H1 (cell line): Measurements from ENCODE around the gene MIS18BP1. TPM values are rescaled to one million over a fixed set of nuclear protein-coding genes. Genes with fewer than 3 reads are reported as not detected.

Experiments used
- CTCF ChIA-PET: fragments of 300-600 bp; sonication (Branson Sonifier 250); formaldehyde crosslinking; loops from one replicate; lab custom pipeline; 2021; ENCODE audit not compliant: partially characterized antibody; lab: Charles Lee
- POLR2A ChIA-PET: fragments of 300-600 bp; sonication (Branson Sonifier 250); formaldehyde crosslinking; loops from one replicate; lab custom pipeline; 2021; ENCODE audit warnings: inconsistent platforms; ENCODE audit not compliant: partially characterized antibody; lab: Charles Lee
- DNase-seq, 2 experiments: peaks; one replicate each; pipeline versions ENCODE4 v3.0.0 to v3.0.0-alpha.2; 2010 to 2022; ENCODE audit warnings: low spot score in 2 of 2, low read depth in 1 of 2, mixed read lengths in 1 of 2
- FAIRE-seq: peaks from 2 replicates; lab custom pipeline; 2011; peaks lifted over from hg19 to GRCh38; lab: Jason Lieb, UNC
- H2AFZ ChIP-seq: 2 replicates; pipeline ENCODE4 v1.8.1; 2012; ENCODE audit warnings: low read length, inconsistent platforms
- H2AK5ac ChIP-seq: 2 replicates; pipeline ENCODE4 v1.6.1; 2013; ENCODE audit warnings: low read depth, low read length
- H2BK120ac ChIP-seq: replicated peaks from 2 replicates; pipeline ENCODE3; 2013; ENCODE audit warnings: low read depth, low read length, inconsistent platforms
- H2BK12ac ChIP-seq: 2 replicates; pipeline ENCODE4 v1.6.1; 2013; ENCODE audit warnings: low read depth, low read length
- H2BK15ac ChIP-seq: 2 replicates; pipeline ENCODE4 v1.6.1; 2013; ENCODE audit warnings: low read length
- H2BK20ac ChIP-seq: 2 replicates; pipeline ENCODE4 v1.6.1; 2013; ENCODE audit warnings: low read length
- H2BK5ac ChIP-seq: 2 replicates; pipeline ENCODE4 v1.6.1; 2013; ENCODE audit warnings: low read depth, low read length
- H3K14ac ChIP-seq: 2 replicates; pipeline ENCODE4 v1.6.1; 2013; ENCODE audit warnings: inconsistent platforms; ENCODE audit not compliant: insufficient read length
- H3K18ac ChIP-seq: 2 replicates; pipeline ENCODE4 v1.6.1; 2013; ENCODE audit warnings: low read length; ENCODE audit errors: extremely low read depth
- H3K23ac ChIP-seq: 2 replicates; pipeline ENCODE4 v1.6.1; 2013; ENCODE audit warnings: inconsistent platforms; ENCODE audit not compliant: insufficient read length
- H3K23me2 ChIP-seq: 2 replicates; pipeline ENCODE4 v1.6.1; 2013; ENCODE audit warnings: low read depth, low read length
- H3K27ac ChIP-seq: 2 replicates; pipeline ENCODE4 v1.6.1; 2011; ENCODE audit warnings: low read depth, low read length, inconsistent platforms
- H3K27me3 ChIP-seq, 4 experiments: replicated peaks in 1 of 4; 1 replicate in 1 of 4; 2 replicates in 3 of 4; pipeline versions ENCODE4 v1.6.1 to v1.8.1; 2011 to 2013; ENCODE audit warnings: low read length in 3 of 4, mild to moderate bottlenecking in 3 of 4, inconsistent platforms in 2 of 4, mixed read lengths in 2 of 4, moderate library complexity in 1 of 4; ENCODE audit not compliant: control insufficient read depth in 3 of 4, insufficient read depth in 3 of 4; ENCODE audit errors: extremely low read depth in 1 of 4
- H3K36me3 ChIP-seq, 4 experiments: 2 replicates each; pipeline versions ENCODE4 v1.6.1 to v1.8.1; 2011 to 2013; ENCODE audit warnings: mild to moderate bottlenecking in 4 of 4, low read length in 3 of 4, moderate library complexity in 2 of 4, control low read depth in 1 of 4, inconsistent platforms in 1 of 4; ENCODE audit not compliant: insufficient read depth in 4 of 4, control insufficient read depth in 2 of 4
- H3K4ac ChIP-seq: replicated peaks from 2 replicates; pipeline ENCODE3; 2013; ENCODE audit warnings: low read length, low read depth, mixed read lengths, inconsistent platforms; ENCODE audit not compliant: insufficient read length
- H3K4me1 ChIP-seq, 4 experiments: replicated peaks in 1 of 4; 1 replicate in 1 of 4; 2 replicates in 3 of 4; pipeline versions ENCODE4 v1.6.1 to v1.8.1; 2011 to 2013; ENCODE audit warnings: low read length in 3 of 4, inconsistent platforms in 2 of 4, mixed read lengths in 1 of 4; ENCODE audit not compliant: insufficient read depth in 4 of 4, control insufficient read depth in 3 of 4
- H3K4me2 ChIP-seq, 2 experiments: 2 replicates each; pipeline versions ENCODE4 v1.6.1 to v1.8.1; 2011 to 2013; ENCODE audit warnings: low read depth in 2 of 2, low read length in 2 of 2, control low read depth in 1 of 2, inconsistent platforms in 1 of 2, mild to moderate bottlenecking in 1 of 2; ENCODE audit not compliant: insufficient read depth in 1 of 2
- H3K4me3 ChIP-seq, 4 experiments: fragments of 200-600, 300-600 bp in 1 of 4; sonication (generic), shearing (Covaris generic), sonication (Bioruptor Twin) in 1 of 4; 2 replicates each; pipeline versions ENCODE4 v1.5.1 to v1.8.1; 2011 to 2016; ENCODE audit warnings: low read length in 4 of 4, low read depth in 3 of 4, control low read depth in 2 of 4, inconsistent platforms in 2 of 4, mild to moderate bottlenecking in 2 of 4, mixed read lengths in 1 of 4, moderate library complexity in 1 of 4; ENCODE audit not compliant: insufficient read depth in 2 of 4; ENCODE audit errors: extremely low read depth in 1 of 4
- H3K56ac ChIP-seq: replicated peaks from 2 replicates; pipeline ENCODE3; 2013; ENCODE audit warnings: low read depth, mild to moderate bottlenecking, mixed read lengths, low read length, inconsistent platforms; ENCODE audit not compliant: insufficient read length
- H3K79me1 ChIP-seq: 2 replicates; pipeline ENCODE4 v1.6.1; 2013; ENCODE audit warnings: low read depth, low read length, control low read depth
- H3K79me2 ChIP-seq, 2 experiments: 2 replicates each; pipeline versions ENCODE4 v1.6.1 to v1.8.1; 2012 to 2013; ENCODE audit warnings: low read length in 2 of 2, mild to moderate bottlenecking in 2 of 2, inconsistent platforms in 1 of 2; ENCODE audit not compliant: insufficient read depth in 2 of 2, control insufficient read depth in 1 of 2
- H3K9ac ChIP-seq, 4 experiments: replicated peaks in 1 of 4; 1 replicate in 1 of 4; 2 replicates in 3 of 4; pipeline versions ENCODE4 v1.6.1 to v1.8.1; 2011 to 2013; ENCODE audit warnings: low read depth in 3 of 4, low read length in 3 of 4, control low read depth in 2 of 4, mild to moderate bottlenecking in 2 of 4, moderate library complexity in 2 of 4, inconsistent platforms in 1 of 4; ENCODE audit errors: extremely low read depth in 1 of 4
- H3K9me3 ChIP-seq, 2 experiments: 2 replicates each; pipeline versions ENCODE4 v1.6.1 to v1.8.1; 2012 to 2013; ENCODE audit warnings: mild to moderate bottlenecking in 2 of 2, moderate library complexity in 2 of 2, control low read depth in 1 of 2, inconsistent platforms in 1 of 2, low read depth in 1 of 2, low read length in 1 of 2, mixed read lengths in 1 of 2; ENCODE audit not compliant: insufficient read depth in 2 of 2
- H4K20me1 ChIP-seq, 2 experiments: replicated peaks in 1 of 2; 2 replicates each; pipeline versions ENCODE3 to v1.8.1; 2011 to 2013; ENCODE audit warnings: inconsistent platforms in 2 of 2, low read length in 2 of 2, mild to moderate bottlenecking in 1 of 2; ENCODE audit not compliant: insufficient read depth in 2 of 2, control insufficient read depth in 1 of 2
- H4K5ac ChIP-seq: 2 replicates; pipeline ENCODE4 v1.6.1; 2013; ENCODE audit warnings: low read length, low read depth, mixed read lengths, inconsistent platforms; ENCODE audit not compliant: insufficient read length
- H4K8ac ChIP-seq: 2 replicates; pipeline ENCODE4 v1.8.0; 2013; ENCODE audit warnings: mild to moderate bottlenecking, moderate library complexity, low read length, inconsistent platforms; ENCODE audit not compliant: insufficient read depth; ENCODE audit errors: extremely low read depth
- H4K91ac ChIP-seq: replicated peaks from 2 replicates; pipeline ENCODE3; 2013; ENCODE audit warnings: low read length, mixed read lengths, inconsistent platforms; ENCODE audit not compliant: insufficient read length
- POLR2AphosphoS5 ChIP-seq: IDR thresholded peaks from 2 replicates; pipeline ENCODE4 v1.6.1; 2011; ENCODE audit warnings: low read depth, low read length
- SAP30 ChIP-seq: fragments of 300-600 bp; sonication (generic); IDR thresholded peaks from 2 replicates; pipeline ENCODE4 v1.7.1; 2012; ENCODE audit warnings: low read length, moderate library complexity, mild to moderate bottlenecking, inconsistent platforms; ENCODE audit not compliant: insufficient read depth, insufficient replicate concordance
- SIX5 ChIP-seq: IDR thresholded peaks from 2 replicates; pipeline ENCODE4 v1.6.1; 2011; ENCODE audit warnings: mild to moderate bottlenecking, low read depth, low read length
- USF2 ChIP-seq: IDR thresholded peaks from 2 replicates; pipeline ENCODE4 v1.6.1; 2011; ENCODE audit warnings: low read length, improper control_type of control experiment
- whole genome bisulfite sequencing, 2 experiments: shearing (Covaris generic) in 1 of 2; methylation state at CpG; one replicate each; pipeline versions ENCODE4 v1.1.6 to v1.1.7; 2013 to 2015; ENCODE audit warnings: low lambda C conversion rate in 2 of 2, mixed read lengths in 2 of 2, inconsistent platforms in 1 of 2, low coverage in 1 of 2, missing lambda C conversion rate in 1 of 2; ENCODE audit not compliant: insufficient replicate concordance in 2 of 2, insufficient coverage in 1 of 2, insufficient read length in 1 of 2; ENCODE audit errors: extremely low coverage in 1 of 2, missing lambda C conversion rate in 1 of 2; 5-methylcytosine and 5-hydroxymethylcytosine counted together
- polyA plus RNA-seq, 7 experiments: library from polyadenylated mRNA; depleted of rRNA in 3 of 7; stranded (reverse) in 5 of 7; unstranded in 2 of 7; fragments of >200 nt in 5 of 7; fragments of 200-250 nt in 2 of 7; gene quantifications; 1 replicate in 5 of 7; 2 replicates in 1 of 7; 4 replicates in 1 of 7; pipeline versions ENCODE4 v1.2.1 to v1.2.3, GENCODE V29; 2011 to 2013; ENCODE audit warnings: missing spikeins in 2 of 7, mixed read lengths in 2 of 7
- total RNA-seq: library from RNA; stranded (reverse); fragmentation: NEBNext Ultra II Directional; extraction: Animal tissue kit (Norgen Biotek cat#: 25700); gene quantifications from 2 replicates; pipeline ENCODE4 v1.2.1, GENCODE V29; 2021

MIS18BP1 gene
- total and polyA plus RNA-seq, 2 of the 8 experiments (the other 6 are each of a cell fraction or from before 2014, with no cell fraction given) = 12.8 to 80.5 TPM

GRCh38 chr14:45261209-45261608 is 8.2 kb upstream of the MIS18BP1 start:
- Histone ChIP-seq H3K4me1 (no peaks in the 10 kb centered on the region), H4K8ac (no peak overlapping the region), H2AK5ac (no peak overlapping the region), H3K27me3 (no peaks in the 10 kb centered on the region), H3K18ac (no peak overlapping the region), H3K14ac (no peak overlapping the region), H4K5ac (no peak overlapping the region), H3K9me3 (peaks cover 0 to 6% of the 10 kb centered on the region in 2 experiments; a peak in 1 of 4 replicates), H3K56ac (no peak overlapping the region), H3K79me1 (no peaks in the 10 kb centered on the region), H3K4me2 (no peak overlapping the region), H3K9ac (no peak overlapping the region), H3K23ac (no peak overlapping the region), H3K4ac (no peak overlapping the region), H3K36me3 (no peaks in the 10 kb centered on the region), H2BK120ac (no peak overlapping the region), H2AFZ (no peak overlapping the region), H3K27ac (no peak overlapping the region), H3K79me2 (no peaks in the 10 kb centered on the region), H2BK15ac (no peak overlapping the region), H3K23me2 (no peaks in the 10 kb centered on the region), H2BK5ac (no peak overlapping the region), H2BK12ac (no peak overlapping the region), H3K4me3 (no peak overlapping the region), H4K20me1 (no peaks in the 10 kb centered on the region), H2BK20ac (no peak overlapping the region), H4K91ac (no peak overlapping the region)
- DNase-seq = no peak
- no peak for FAIRE-seq
- POLR2A ChIA-PET = interaction anchor here (1.2 kb wide), 1 partner anchor 9 kb away, joined by 3 read pairs; no protein-coding TSS in a partner anchor
- TF ChIP-seq POLR2AphosphoS5 (no peak), USF2 (no peak), SIX5 (no peak), SAP30 (no peak)
- WGBS, 2 experiments = 81% methylated on average over 2 of the region's 2 CpGs; no CpG with 5 or more reads in 1 of the 2 experiments
- CTCF ChIA-PET = interaction anchor here (1.2 kb wide), 1 partner anchor 8 kb away, joined by 4 read pairs; the partner anchor contains the start of gene MIS18BP1
